DND-41 (cell line): Measurements from ENCODE around the gene MEGF6.

Experiments used
- CTCF ChIP-seq: IDR thresholded peaks from 2 replicates; pipeline ENCODE4 v1.5.1; 2012; ENCODE audit warnings: borderline replicate concordance, low read length, moderate library complexity, mild to moderate bottlenecking; ENCODE audit not compliant: poor library complexity, severe bottlenecking; ENCODE audit errors: extremely low read depth
- EZH2 ChIP-seq: IDR thresholded peaks from 3 replicates; pipeline ENCODE4 v1.6.1; 2012; ENCODE audit warnings: borderline replicate concordance, low read depth, mild to moderate bottlenecking, moderate library complexity, low read length, inconsistent platforms; ENCODE audit not compliant: severe bottlenecking

- TF ChIP-seq CTCF (no peak), EZH2 (no peak)
These were observed 35.3 kb downstream of the MEGF6 start for GRCh38 chr1:3575993-3576392.
